Suprapubic skin (tissue), 4 donors: ENCODE measurements around the gene VEGFC. TPM values are rescaled to one million over a fixed set of nuclear protein-coding genes. Genes with fewer than 3 reads are reported as not detected.

ENCODE experiments used
- DNase-seq, 2 donors: peaks; one replicate each; pipeline ENCODE4 v3.0.0-alpha.2; 2019; ENCODE audit warnings: low spot score in 2 of 2
- H3K27ac ChIP-seq: fragments of 200-600 bp; sonication (generic); one replicate; pipeline ENCODE4 v1.5.1; 2019
- H3K27me3 ChIP-seq: fragments of 200-600 bp; sonication (generic); one replicate; pipeline ENCODE4 v1.5.1; 2019
- H3K36me3 ChIP-seq: fragments of 200-600 bp; sonication (generic); one replicate; pipeline ENCODE4 v1.5.1; 2019
- H3K4me1 ChIP-seq: fragments of 200-600 bp; sonication (generic); one replicate; pipeline ENCODE4 v1.5.1; 2019
- H3K4me3 ChIP-seq: fragments of 200-600 bp; sonication (generic); one replicate; pipeline ENCODE4 v1.5.1; 2019; ENCODE audit warnings: mild to moderate bottlenecking
- H3K9me3 ChIP-seq: fragments of 200-600 bp; sonication (generic); one replicate; pipeline ENCODE4 v1.5.1; 2019
- CTCF ChIP-seq, 2 donors: fragments of 200-600 bp in 1 of 2; fragments of 450-650 bp in 1 of 2; sonication (generic) in 1 of 2; IDR thresholded peaks; one replicate each; pipeline ENCODE4 v1.5.1; 2016 to 2019; ENCODE audit warnings: antibody characterized with exemption in 2 of 2, mild to moderate bottlenecking in 1 of 2, moderate library complexity in 1 of 2
- EP300 ChIP-seq: sonication (generic); formaldehyde crosslinking; IDR thresholded peaks from one replicate; pipeline ENCODE4 v1.6.1; 2017; ENCODE audit warnings: antibody characterized with exemption
- POLR2A ChIP-seq, 2 donors: fragments of 450-650 bp; IDR thresholded peaks; one replicate each; pipeline ENCODE4 v1.6.1; 2017; ENCODE audit warnings: antibody characterized with exemption in 2 of 2, mild to moderate bottlenecking in 2 of 2, moderate library complexity in 2 of 2
- POLR2AphosphoS5 ChIP-seq, 3 donors: sonication (generic); formaldehyde crosslinking; IDR thresholded peaks; one replicate each; pipeline ENCODE4 v1.6.1; 2017; ENCODE audit warnings: antibody characterized with exemption in 3 of 3
- WGBS: methylation state at CpG from one replicate; pipeline ENCODE4 v1.1.5; 2018; 5-methylcytosine and 5-hydroxymethylcytosine counted together
- total RNA-seq, 4 donors: library from RNA; depleted of rRNA; stranded (reverse); fragments of >200 nt; gene quantifications; one replicate each; pipeline ENCODE4 v1.1.0, GENCODE V29; 2016

The VEGFC gene
- total RNA-seq, 4 donors from 2014 or later = 2.3 to 8.1 (median 4.1) TPM

- WGBS = 58% methylated on average over 2 of the region's 2 CpGs
- Histone ChIP-seq H3K4me3 (no peak overlapping the region), H3K9me3 (no peaks in the 10 kb centered on the region), H3K27me3 (no peaks in the 10 kb centered on the region), H3K36me3 (no peaks in the 10 kb centered on the region), H3K4me1 (peaks cover 26% of the 10 kb centered on the region), H3K27ac (peak overlapping the region; percentile 11)
- no peak for DNase-seq
- TF ChIP-seq POLR2A (IDR thresholded peaks at IDR 0.05) = no peak
- TF ChIP-seq EP300 = no peak
- no peak for TF ChIP-seq CTCF (IDR thresholded peaks at IDR 0.05)
- TF ChIP-seq POLR2AphosphoS5 (IDR thresholded peaks at IDR 0.05) = no peak
Observed at GRCh38 chr4:176782794-176783193, 9.9 kb downstream of the VEGFC start.

DNA sequence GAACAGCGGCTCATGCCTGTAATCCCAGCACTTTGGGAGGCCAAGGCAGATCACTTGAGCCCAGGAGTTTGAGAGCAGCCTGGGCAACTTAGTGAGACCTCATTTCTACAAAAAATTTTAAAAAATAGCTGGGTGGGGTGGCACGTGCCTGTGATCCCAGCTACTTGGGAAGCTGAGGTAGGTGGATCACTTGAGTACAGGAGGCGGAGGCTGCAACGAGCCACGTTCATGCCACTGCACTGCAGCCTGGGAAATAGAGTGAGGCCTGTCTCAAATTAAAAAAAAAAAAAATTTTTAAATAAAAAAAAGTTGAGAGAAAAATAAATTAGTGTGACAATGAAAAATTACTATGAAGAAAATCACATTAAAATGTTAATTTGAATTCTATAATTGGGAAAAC is 10.5 kb downstream of the VEGFC start:
- 62% methylated on average over 5 of the region's 5 CpGs for WGBS
- Histone ChIP-seq H3K36me3 (no peaks in the 10 kb centered on the region), H3K9me3 (no peaks in the 10 kb centered on the region), H3K27me3 (no peaks in the 10 kb centered on the region), H3K27ac (peak overlapping the region; percentile 80), H3K4me1 (peaks cover 26% of the 10 kb centered on the region), H3K4me3 (no peak overlapping the region)
- TF ChIP-seq EP300 (no peak), POLR2A (IDR thresholded peaks at IDR 0.05) (no peak), CTCF (IDR thresholded peaks at IDR 0.05) (no peak), POLR2AphosphoS5 (IDR thresholded peaks at IDR 0.05) (no peak)
- no peak for DNase-seq

GRCh38 chr4:176781739-176782100 is 11.0 kb downstream of the VEGFC start:
- Histone ChIP-seq H3K9me3 (no peaks in the 10 kb centered on the region), H3K36me3 (no peaks in the 10 kb centered on the region), H3K27ac (peak overlapping the region; percentile 80), H3K4me3 (no peak overlapping the region), H3K27me3 (no peaks in the 10 kb centered on the region), H3K4me1 (peaks cover 26% of the 10 kb centered on the region)
- DNase-seq = no peak
- WGBS = 33% methylated on average over 4 of the region's 4 CpGs
- TF ChIP-seq POLR2A (IDR thresholded peaks at IDR 0.05) = no peak
- no peak for TF ChIP-seq POLR2AphosphoS5 (IDR thresholded peaks at IDR 0.05)
- TF ChIP-seq CTCF (IDR thresholded peaks at IDR 0.05) = no peak
- no peak for TF ChIP-seq EP300

GRCh38 chr4:176780995-176781738 is 11.6 kb downstream of the VEGFC start:
- Histone ChIP-seq H3K36me3 (no peaks in the 10 kb centered on the region), H3K4me3 (no peak overlapping the region), H3K27me3 (no peaks in the 10 kb centered on the region), H3K9me3 (no peaks in the 10 kb centered on the region), H3K27ac (peak overlapping the region; percentile 80), H3K4me1 (peaks cover 26% of the 10 kb centered on the region)
- TF ChIP-seq POLR2A (IDR thresholded peaks at IDR 0.05) (no peak), EP300 (no peak), CTCF (IDR thresholded peaks at IDR 0.05) (no peak), POLR2AphosphoS5 (IDR thresholded peaks at IDR 0.05) (no peak)
- DNase-seq = no peak
- WGBS = 39% methylated on average over 1 of the region's 1 CpG

- WGBS = 85% methylated on average over 4 of the region's 4 CpGs
- no peak for DNase-seq
- H3K4me3 ChIP-seq = no peak overlapping the region
- TF ChIP-seq EP300 (no peak), POLR2AphosphoS5 (IDR thresholded peaks at IDR 0.05) (no peak)
- H3K36me3 ChIP-seq = no peaks in the 10 kb centered on the region
- no peaks in the 10 kb centered on the region for H3K9me3 ChIP-seq
- no peak overlapping the region for H3K27ac ChIP-seq
- peaks cover 26% of the 10 kb centered on the region for H3K4me1 ChIP-seq
- H3K27me3 ChIP-seq = no peaks in the 10 kb centered on the region
Observed at GRCh38 chr4:176779421-176779820, 13.3 kb downstream of the VEGFC start.
